Chondrocyte (in vitro differentiated cells): ENCODE measurements around the gene LRRC1. TPM values are rescaled to one million over a fixed set of nuclear protein-coding genes. Genes with fewer than 3 reads are reported as not detected.

Experiments
- DNase-seq: peaks from one replicate; pipeline ENCODE4 v3.0.0; 2021; ENCODE audit warnings: mixed read lengths, low spot score
- H3K27ac Mint-ChIP-seq: one replicate; pipeline ENCODE4 v1.8.0; 2021; ENCODE audit warnings: mild to moderate bottlenecking, moderate library complexity, mixed read lengths; ENCODE audit not compliant: unreplicated experiment
- H3K27me3 Mint-ChIP-seq: 2 replicates; pipeline ENCODE4 v1.8.0; 2021; ENCODE audit warnings: low read depth, mixed read lengths
- H3K36me3 Mint-ChIP-seq: 2 replicates; pipeline ENCODE4 v1.8.0; 2021; ENCODE audit warnings: low read depth, mixed read lengths
- H3K4me1 Mint-ChIP-seq: 2 replicates; pipeline ENCODE4 v1.8.0; 2021; ENCODE audit warnings: low read depth, mild to moderate bottlenecking, mixed read lengths
- H3K4me3 Mint-ChIP-seq: one replicate; pipeline ENCODE4 v1.8.0; 2021; ENCODE audit warnings: mild to moderate bottlenecking, moderate library complexity, mixed read lengths; ENCODE audit not compliant: unreplicated experiment
- H3K9me3 Mint-ChIP-seq: 2 replicates; pipeline ENCODE4 v1.8.0; 2021; ENCODE audit warnings: low read depth, mixed read lengths
- total RNA-seq: library from RNA; stranded (reverse); gene quantifications from 3 replicates; pipeline ENCODE4 v1.2.1, GENCODE V29; 2021
- TF ChIP-seq, protein P1 (sequence below): fragments of 200-600 bp; sonication (generic); IDR thresholded peaks from 2 replicates; pipeline ENCODE4 v1.5.0; 2021; ENCODE audit warnings: antibody characterized with exemption, mild to moderate bottlenecking, moderate library complexity

LRRC1 gene
- total RNA-seq, 1 donor from 2014 or later, result 10.4 TPM

DNA sequence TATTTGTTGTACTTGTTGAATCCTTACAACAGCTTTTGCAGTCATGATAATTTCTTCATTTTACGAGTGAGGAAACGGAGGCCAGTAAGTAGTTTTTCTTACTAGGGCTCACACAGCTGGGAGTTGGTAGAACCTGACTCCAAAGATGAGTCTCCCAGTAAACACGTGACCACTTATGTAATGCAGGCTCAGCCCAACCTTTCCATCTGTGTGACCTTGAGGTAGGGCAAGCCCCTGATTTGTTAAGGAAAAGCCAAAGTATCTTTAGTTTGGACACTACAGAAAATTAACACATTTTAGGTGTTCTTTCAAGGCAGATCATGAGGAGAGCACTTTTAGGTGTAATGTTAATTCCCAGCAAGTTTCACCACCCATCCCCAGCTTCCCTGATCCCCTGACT is 111.3 kb downstream of the LRRC1 start:
- H3K27me3 Mint-ChIP-seq, result no peaks in the 10 kb centered on the region
- no peak overlapping the region for H3K27ac Mint-ChIP-seq
- no peak for DNase-seq
- TF ChIP-seq, protein P1, sequence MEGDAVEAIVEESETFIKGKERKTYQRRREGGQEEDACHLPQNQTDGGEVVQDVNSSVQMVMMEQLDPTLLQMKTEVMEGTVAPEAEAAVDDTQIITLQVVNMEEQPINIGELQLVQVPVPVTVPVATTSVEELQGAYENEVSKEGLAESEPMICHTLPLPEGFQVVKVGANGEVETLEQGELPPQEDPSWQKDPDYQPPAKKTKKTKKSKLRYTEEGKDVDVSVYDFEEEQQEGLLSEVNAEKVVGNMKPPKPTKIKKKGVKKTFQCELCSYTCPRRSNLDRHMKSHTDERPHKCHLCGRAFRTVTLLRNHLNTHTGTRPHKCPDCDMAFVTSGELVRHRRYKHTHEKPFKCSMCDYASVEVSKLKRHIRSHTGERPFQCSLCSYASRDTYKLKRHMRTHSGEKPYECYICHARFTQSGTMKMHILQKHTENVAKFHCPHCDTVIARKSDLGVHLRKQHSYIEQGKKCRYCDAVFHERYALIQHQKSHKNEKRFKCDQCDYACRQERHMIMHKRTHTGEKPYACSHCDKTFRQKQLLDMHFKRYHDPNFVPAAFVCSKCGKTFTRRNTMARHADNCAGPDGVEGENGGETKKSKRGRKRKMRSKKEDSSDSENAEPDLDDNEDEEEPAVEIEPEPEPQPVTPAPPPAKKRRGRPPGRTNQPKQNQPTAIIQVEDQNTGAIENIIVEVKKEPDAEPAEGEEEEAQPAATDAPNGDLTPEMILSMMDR, result no peak
- no peaks in the 10 kb centered on the region for H3K9me3 Mint-ChIP-seq
- no peaks in the 10 kb centered on the region for H3K4me1 Mint-ChIP-seq
- no peak overlapping the region for H3K4me3 Mint-ChIP-seq
- H3K36me3 Mint-ChIP-seq, result peaks cover 18% of the 10 kb centered on the region

DNA sequence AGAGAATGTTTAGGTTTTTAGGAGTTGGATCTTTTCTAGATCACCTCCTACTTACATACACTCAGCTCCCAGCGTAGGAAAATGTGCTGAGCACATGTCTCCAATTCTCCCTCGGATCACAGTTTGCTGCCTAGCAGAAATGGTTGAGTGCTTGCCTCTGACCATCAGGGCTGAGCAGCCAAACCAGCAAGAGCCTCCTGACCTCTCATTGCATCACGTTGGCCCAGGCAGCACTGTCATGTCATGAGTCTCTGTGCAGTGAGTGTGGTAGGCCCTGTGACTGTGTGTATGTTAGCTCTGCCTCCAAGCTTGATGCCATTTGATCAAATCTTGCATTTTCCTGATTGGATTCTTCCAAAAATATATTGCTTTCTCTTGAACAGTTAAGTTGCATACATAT is 112.0 kb downstream of the LRRC1 start:
- no peak for DNase-seq
- no peak overlapping the region for H3K27ac Mint-ChIP-seq
- H3K9me3 Mint-ChIP-seq, result no peaks in the 10 kb centered on the region
- H3K27me3 Mint-ChIP-seq, result no peaks in the 10 kb centered on the region
- TF ChIP-seq, protein P1, result no peak
- no peaks in the 10 kb centered on the region for H3K4me1 Mint-ChIP-seq
- peaks cover 18% of the 10 kb centered on the region for H3K36me3 Mint-ChIP-seq
- H3K4me3 Mint-ChIP-seq, result no peak overlapping the region

GRCh38 chr6:53910834-53911233 is 116.0 kb downstream of the LRRC1 start:
- Mint-ChIP-seq H3K27ac (no peak overlapping the region), H3K4me3 (no peak overlapping the region), H3K4me1 (no peaks in the 10 kb centered on the region), H3K9me3 (no peaks in the 10 kb centered on the region), H3K36me3 (peaks cover 18% of the 10 kb centered on the region), H3K27me3 (no peaks in the 10 kb centered on the region)
- no peak for DNase-seq
- TF ChIP-seq, protein P1, result no peak

DNA sequence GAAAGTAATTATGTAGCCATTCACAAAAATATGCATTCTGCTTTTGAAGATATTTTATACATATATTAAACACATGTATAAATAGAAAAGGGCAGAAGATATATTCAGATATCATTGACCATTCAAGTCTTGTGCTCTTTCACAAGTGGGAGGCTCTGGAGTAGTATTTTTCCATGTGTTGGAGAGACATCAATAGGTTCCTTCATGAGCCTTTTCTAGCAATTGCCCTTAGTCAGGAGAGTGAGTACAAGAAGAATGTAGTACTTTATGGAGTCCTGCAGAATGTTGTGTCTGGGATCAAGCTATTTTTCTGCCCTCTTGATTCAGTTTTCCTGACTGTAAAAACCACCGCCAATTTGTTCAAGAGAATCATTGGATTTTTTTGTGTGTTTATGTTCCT is 117.9 kb downstream of the LRRC1 start:
- DNase-seq, result no peak
- Mint-ChIP-seq H3K4me3 (no peak overlapping the region), H3K4me1 (peaks cover 11% of the 10 kb centered on the region), H3K36me3 (peaks cover 16% of the 10 kb centered on the region), H3K27ac (no peak overlapping the region), H3K27me3 (no peaks in the 10 kb centered on the region), H3K9me3 (no peaks in the 10 kb centered on the region)
- TF ChIP-seq, protein P1, result no peak

DNA sequence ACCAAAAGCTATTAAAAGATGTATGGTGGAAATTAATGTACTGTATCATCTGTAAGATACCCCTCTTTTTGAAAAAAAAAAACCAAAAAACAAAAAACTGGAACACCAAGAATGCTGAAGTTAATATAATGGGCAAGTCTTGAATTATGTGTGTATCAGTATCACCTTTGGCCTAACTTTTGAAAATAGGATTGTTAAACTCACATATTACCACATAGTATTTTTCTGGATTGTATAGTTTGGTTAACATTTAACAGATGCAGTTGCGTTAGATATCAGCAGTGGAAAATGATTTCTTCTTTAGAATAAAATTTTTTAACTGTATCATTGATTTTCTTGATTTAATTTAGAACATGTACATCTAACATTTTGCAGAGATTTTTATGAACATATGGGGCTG is 118.5 kb downstream of the LRRC1 start:
- H3K36me3 Mint-ChIP-seq, result peaks cover 16% of the 10 kb centered on the region
- H3K9me3 Mint-ChIP-seq, result no peaks in the 10 kb centered on the region
- DNase-seq, result no peak
- no peak overlapping the region for H3K4me3 Mint-ChIP-seq
- H3K27me3 Mint-ChIP-seq, result no peaks in the 10 kb centered on the region
- TF ChIP-seq, protein P1, result no peak
- no peak overlapping the region for H3K27ac Mint-ChIP-seq
- H3K4me1 Mint-ChIP-seq, result peaks cover 15% of the 10 kb centered on the region
